ENCODE measurements around the gene CEMIP. TPM values are rescaled to one million over a fixed set of nuclear protein-coding genes. Genes with fewer than 3 reads are reported as not detected.

CEMIP gene
- total and polyA plus RNA-seq, 2 of the 4 experiments (the other 2 are of a cell fraction), result 63.8 to 78.0 TPM

GRCh38 chr15:80769829-80770705 lies 9.1 kb upstream of the CEMIP start:
- no peak overlapping the region for H2BK20ac ChIP-seq (ENCODE audit: low read depth, low read length)
- no peak overlapping the region for H3K9ac ChIP-seq (ENCODE audit: low read depth, low read length)
- no peak overlapping the region for H2AK9ac ChIP-seq (replicated peaks; ENCODE audit: low read depth, low read length, poor library complexity)
- H3K36me3 ChIP-seq (ENCODE audit: control insufficient read depth, insufficient read depth, low read length), result no peaks in the 10 kb centered on the region
- no TSS peak for BruUV-seq (replicated peaks)
- no peak overlapping the region for H3K4me3 ChIP-seq (ENCODE audit: insufficient read depth, low read depth, low read length)
- POLR2A ChIA-PET (ENCODE audit: unreplicated experiment), result no interaction called here
- DNase-seq, result no peak
- in situ Hi-C loops (cut with MboI; ENCODE audit: low sequenced_read_pairs), result no loop called here
- no peaks in the 10 kb centered on the region for H3K27me3 ChIP-seq (ENCODE audit: control insufficient read depth, insufficient read depth, low read length)
- peaks cover 2% of the 10 kb centered on the region; the same call in 1 of the 2 replicates for H3K4me1 ChIP-seq (ENCODE audit: control insufficient read depth, insufficient read depth, low read length)
- CTCF ChIA-PET, result no interaction called here
- H3K23ac ChIP-seq (ENCODE audit: low read depth, low read length), result no peak overlapping the region
- no peak overlapping the region for H4K5ac ChIP-seq (ENCODE audit: low read depth, low read length)
- no peak overlapping the region for H2BK120ac ChIP-seq (ENCODE audit: low read depth, low read length)
- H3K18ac ChIP-seq (ENCODE audit: low read depth, low read length), result no peak overlapping the region
- no peak overlapping the region for H2AFZ ChIP-seq (replicated peaks; ENCODE audit: low read length, poor library complexity)
- H3K14ac ChIP-seq (replicated peaks; ENCODE audit: low read depth, low read length), result no peak overlapping the region
- no peak overlapping the region for H2BK5ac ChIP-seq (ENCODE audit: low read depth, low read length, poor library complexity, severe bottlenecking)
- H3K9me1 ChIP-seq (ENCODE audit: insufficient read depth, low read length), result no peaks in the 10 kb centered on the region
- H3K56ac ChIP-seq (ENCODE audit: extremely low read depth, insufficient read depth, low read length), result no peak overlapping the region
- no peak overlapping the region for H4K8ac ChIP-seq (ENCODE audit: low read depth in 2 of 2, low read length in 2 of 2)
- ATAC-seq (ENCODE audit: low read depth), result no peak
- no peaks in the 10 kb centered on the region for H4K20me1 ChIP-seq (ENCODE audit: insufficient read depth, low read length)
- intact Hi-C loops (cut with micrococcal nuclease), result loop anchor here (10.0 kb wide), 2 partner anchors 285 to 455 kb away; no protein-coding TSS in a partner anchor
- H3K4me2 ChIP-seq (ENCODE audit: low read depth, low read length), result no peak overlapping the region
- H3K79me1 ChIP-seq (ENCODE audit: low read depth in 1 of 2, low read length in 2 of 2), result no peaks in the 10 kb centered on the region
- no peak overlapping the region for H3K4ac ChIP-seq (ENCODE audit: low read depth, low read length)
- no peak overlapping the region for H2BK15ac ChIP-seq (ENCODE audit: low read depth, low read length)
- H4K91ac ChIP-seq (ENCODE audit: insufficient read depth, low read depth, low read length), result no peak overlapping the region
- 75% methylated on average over 2 of the region's 7 CpGs; no CpG with 5 or more reads in 1 of the 2 experiments for WGBS, 2 experiments (ENCODE audit: extremely low coverage in 2 of 2, insufficient read length in 1 of 2)
- no peak overlapping the region; the same call in 1 of the 2 replicates for H2AK5ac ChIP-seq (ENCODE audit: low read depth, low read length)
- TF ChIP-seq FOS (IDR thresholded peaks at IDR 0.05; ENCODE audit: low read depth, low read length) (no peak), RFX5 (IDR thresholded peaks at IDR 0.05; ENCODE audit: low read depth, low read length) (no peak), MAZ (IDR thresholded peaks at IDR 0.05; ENCODE audit: borderline replicate concordance, low read depth, low read length) (no peak), CTCF (conservative IDR thresholded peaks at IDR 0.05; ENCODE audit: low read depth, low read length) (no peak), POLR2A (IDR thresholded peaks at IDR 0.05; ENCODE audit: low read depth, low read length) (no peak), CEBPB (IDR thresholded peaks at IDR 0.05; ENCODE audit: low read depth, low read length) (no peak)
- no peak overlapping the region for H3K27ac ChIP-seq (ENCODE audit: insufficient read depth, low read length)
- dilution Hi-C loops (cut with HindIII; ENCODE audit: low sequenced_read_pairs, unreplicated experiment), result no loop called here
- H3K9me3 ChIP-seq (ENCODE audit: control insufficient read depth, insufficient read depth, low read length), result no peaks in the 10 kb centered on the region

Data from IMR-90 (cell line).